DOHH2 (cell line): ENCODE results near the gene VWF.
"Not testable (repeated sequence)": the region's sequence is repeated elsewhere in the genome, so short reads cannot be mapped to it uniquely, and the experiment has no call there.

ENCODE experiments used
- CTCF ChIP-seq: fragments of 200-600 bp; sonication (generic); IDR thresholded peaks from one replicate; pipeline ENCODE4 v1.5.1; 2014; ENCODE audit warnings: antibody characterized with exemption, mild to moderate bottlenecking, low read depth, low read length; ENCODE audit not compliant: poor library complexity, severe bottlenecking
- EZH2phosphoT487 ChIP-seq: fragments of 200-600 bp; sonication (generic); IDR thresholded peaks from 2 replicates; pipeline ENCODE4 v1.6.1; 2017; ENCODE audit warnings: borderline replicate concordance, mild to moderate bottlenecking, antibody characterized with exemption, low read length, moderate library complexity, mixed read lengths

DNA sequence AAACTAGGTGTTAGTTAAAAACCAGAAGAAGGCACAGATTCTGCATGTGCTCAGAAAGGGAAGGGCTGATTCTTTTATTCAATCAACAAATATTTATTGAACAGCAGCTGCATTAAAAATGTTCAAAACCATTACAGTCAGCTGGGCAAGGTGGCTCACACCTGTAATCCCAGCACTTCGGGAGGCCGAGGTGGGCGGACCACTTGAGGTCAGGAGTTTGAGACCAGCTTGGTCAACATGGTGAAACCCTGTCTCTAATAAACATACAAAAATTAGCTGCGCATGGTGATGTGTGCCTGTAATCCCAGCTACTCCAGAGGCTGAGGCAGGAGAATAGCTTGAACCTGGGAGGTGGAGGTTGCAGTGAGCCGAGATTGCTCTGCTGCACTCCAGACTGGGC lies 22.4 kb downstream of the VWF start:
- TF ChIP-seq CTCF, EZH2phosphoT487: not testable (repeated sequence)
